ENCODE measurements around the gene CLSTN3. TPM values are rescaled to one million over a fixed set of nuclear protein-coding genes. Genes with fewer than 3 reads are reported as not detected.
"Not testable (repeated sequence)": the region's sequence is repeated elsewhere in the genome, so short reads cannot be mapped to it uniquely, and the experiment has no call there.

Gene CLSTN3
- total RNA-seq, 2 experiments from 2014 or later = 148 to 152 TPM

DNA sequence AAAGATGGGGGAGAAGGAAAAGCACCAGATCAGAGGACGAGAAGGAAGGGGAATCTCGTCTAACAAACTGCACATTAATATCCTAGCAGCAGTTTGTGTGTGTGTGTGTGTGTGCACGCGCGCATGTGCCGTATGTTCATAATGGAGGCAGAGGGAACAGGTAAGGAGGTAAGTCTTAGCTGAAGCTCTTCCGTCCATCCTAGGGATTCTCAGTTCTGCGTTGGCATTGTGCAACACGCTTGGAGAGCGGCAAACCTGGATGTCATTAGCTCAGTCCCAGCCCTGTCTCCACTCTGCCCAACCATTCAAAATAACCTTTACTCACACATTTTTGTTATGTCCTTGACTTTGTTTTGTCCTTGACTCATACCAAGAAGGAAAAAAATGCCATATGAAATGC is 36.3 kb upstream of the CLSTN3 start:
- ChIA-PET CTCF (interaction anchor here (0.7 to 5.0 kb wide), 7 partner anchors 14 to 168 kb away, joined by 3 to 35 read pairs (median 4); partner anchors contain the start of genes C1RL and LPCAT3), POLR2A (interaction anchor here (0.7 to 3.9 kb wide), 4 partner anchors 15 to 150 kb away, joined by 3 to 20 read pairs (median 3); partner anchors contain the start of genes C12orf57, C1RL and RNU7-1)
- DNase-seq = no peak
- Mint-ChIP-seq H3K36me3 (ENCODE audit: low read depth) (peaks cover 12% of the 10 kb centered on the region), H3K27ac (no peak overlapping the region), H3K4me1 (peaks cover 8% of the 10 kb centered on the region), H3K9me3 (no peaks in the 10 kb centered on the region), H3K27me3 (peaks cover 5% of the 10 kb centered on the region), H3K4me3 (no peak overlapping the region)

DNA sequence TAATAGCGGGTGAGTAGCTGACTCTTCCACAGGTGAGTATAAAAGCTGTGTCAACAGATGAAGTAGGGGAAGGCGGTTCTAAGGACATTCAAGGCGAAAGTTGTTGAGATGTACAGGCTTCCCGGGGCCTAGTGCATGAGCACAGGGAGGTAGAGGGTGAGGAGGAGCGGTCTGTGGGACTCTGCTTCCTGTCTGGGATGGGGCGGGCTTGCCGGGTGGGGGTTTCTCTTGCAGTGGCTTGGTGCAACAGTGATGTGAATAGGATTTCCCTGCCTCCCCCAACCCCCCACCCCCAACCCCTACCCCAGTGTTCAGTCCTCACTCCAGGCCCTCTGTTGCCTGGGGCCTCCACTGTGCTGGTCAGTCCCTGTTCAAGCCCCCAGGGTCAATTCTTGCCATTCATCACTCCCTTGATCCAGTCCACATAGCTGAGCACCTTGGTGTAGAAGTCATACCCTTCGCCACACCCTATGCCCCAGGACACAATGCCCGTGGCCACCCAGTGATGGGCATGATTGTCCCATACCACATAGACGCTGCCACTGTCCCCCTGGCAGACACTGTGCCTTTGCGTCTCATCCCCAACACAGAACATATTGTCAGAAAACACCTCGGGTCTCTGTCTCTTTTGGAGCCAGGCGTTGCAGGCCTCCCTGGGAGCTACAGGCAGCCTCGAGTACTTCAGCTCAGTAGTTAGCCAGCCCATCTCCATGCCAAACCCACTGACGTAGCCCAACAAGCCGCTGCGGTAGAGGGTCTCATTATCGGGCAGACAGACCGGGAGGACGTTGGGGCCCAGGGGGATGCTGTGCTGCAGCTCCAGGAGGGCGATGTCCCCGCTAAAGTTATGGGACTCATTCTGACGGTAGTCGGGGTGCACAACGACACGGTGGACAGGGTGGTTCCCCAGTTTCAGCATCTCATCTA is 33.9 kb upstream of the CLSTN3 start:
- Mint-ChIP-seq H3K27me3 (peaks cover 3% of the 10 kb centered on the region), H3K36me3 (ENCODE audit: low read depth) (peaks cover 20% of the 10 kb centered on the region), H3K4me1 (peaks cover 8% of the 10 kb centered on the region), H3K9me3 (no peaks in the 10 kb centered on the region), H3K27ac (no peak overlapping the region), H3K4me3 (no peak overlapping the region)
- CTCF ChIA-PET = interaction anchor here (1.5 to 5.0 kb wide), 2 partner anchors 12 to 17 kb away, joined by 5 to 35 read pairs; partner anchors contain the start of gene C1RL
- no peak for DNase-seq
- POLR2A ChIA-PET = interaction anchor here (1.3 to 1.4 kb wide), 3 partner anchors 12 to 228 kb away, joined by 3 to 5 read pairs (median 3); partner anchors contain the start of gene TPI1

DNA sequence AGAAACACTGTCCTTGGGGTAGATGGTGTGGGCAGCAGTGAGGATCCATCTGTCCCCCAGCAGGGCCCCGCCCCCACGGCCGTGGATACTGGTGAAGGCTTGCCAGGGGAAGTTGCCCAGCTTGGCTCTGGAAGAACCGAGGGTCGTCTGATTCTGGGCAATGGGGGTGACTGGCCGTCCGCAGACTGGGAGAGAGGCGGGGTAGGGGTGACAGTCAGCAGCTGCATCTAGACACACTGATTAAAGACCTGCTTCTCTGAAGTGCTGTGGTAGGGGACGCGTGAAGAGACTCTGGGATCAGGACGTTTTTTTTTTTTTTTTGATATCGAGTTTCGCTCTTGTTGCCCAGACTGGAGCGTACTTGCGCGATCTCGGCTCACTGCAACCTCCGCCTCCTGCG is 33.2 kb upstream of the CLSTN3 start:
- Mint-ChIP-seq H3K4me3 (no peak overlapping the region), H3K27me3 (peaks cover 3% of the 10 kb centered on the region), H3K36me3 (ENCODE audit: low read depth) (peaks cover 24% of the 10 kb centered on the region), H3K9me3 (no peaks in the 10 kb centered on the region), H3K4me1 (peaks cover 7% of the 10 kb centered on the region), H3K27ac (no peak overlapping the region)
- ChIA-PET CTCF (interaction anchor here (5.0 kb wide), 1 partner anchor 11 kb away, joined by 35 read pairs; the partner anchor contains the start of gene C1RL), POLR2A (interaction anchor here (0.7 kb wide), 1 partner anchor 224 kb away, joined by 4 read pairs; the partner anchor contains the start of gene SPSB2)
- DNase-seq = no peak

DNA sequence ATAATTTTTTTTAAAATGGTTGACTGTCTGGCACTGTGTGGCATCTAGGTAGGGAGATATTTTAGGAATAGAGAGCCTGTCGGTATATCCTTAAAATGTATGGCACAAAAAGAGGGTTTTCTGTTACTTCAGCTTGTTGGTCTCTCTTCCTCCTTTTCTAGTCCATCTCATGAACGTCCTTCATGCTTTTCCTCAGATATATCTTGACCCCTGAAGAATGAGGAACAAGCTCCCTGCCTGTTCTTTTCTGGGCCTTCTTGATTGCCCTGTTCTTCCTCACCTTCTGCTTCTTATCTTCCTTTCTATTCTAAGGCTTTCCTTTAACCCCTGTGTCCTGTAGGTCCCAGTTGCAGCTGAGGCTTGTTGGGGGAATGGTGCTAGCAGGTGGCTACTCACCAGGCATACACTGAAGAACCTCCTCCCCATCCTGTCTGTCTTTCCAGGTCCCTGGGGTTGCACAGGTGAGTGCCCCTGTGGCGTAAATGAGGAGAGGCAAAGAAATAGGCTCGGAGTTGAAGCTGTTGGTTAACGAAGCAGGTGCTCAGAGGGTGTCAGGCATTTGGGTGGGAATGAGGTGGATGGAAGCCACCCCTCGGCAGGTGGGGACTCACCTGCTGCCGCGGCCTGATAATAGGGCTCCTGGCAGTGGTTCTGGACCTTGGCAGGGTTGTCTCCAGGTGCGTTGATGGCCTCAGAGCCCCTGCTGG is 30.7 kb upstream of the CLSTN3 start:
- no peak overlapping the region for H3K4me3 Mint-ChIP-seq
- H3K27me3 Mint-ChIP-seq = no peaks in the 10 kb centered on the region
- CTCF ChIA-PET = interaction anchor here (0.8 to 1.5 kb wide), 4 partner anchors 9 to 127 kb away, joined by 3 to 5 read pairs (median 3); no protein-coding TSS in a partner anchor
- peaks cover 43% of the 10 kb centered on the region for H3K36me3 Mint-ChIP-seq (ENCODE audit: low read depth)
- H3K4me1 Mint-ChIP-seq = peaks cover 14% of the 10 kb centered on the region
- no peaks in the 10 kb centered on the region for H3K9me3 Mint-ChIP-seq
- H3K27ac Mint-ChIP-seq = no peak overlapping the region
- DNase-seq = no peak
- POLR2A ChIA-PET = interaction anchor here (1.4 kb wide), 1 partner anchor 135 kb away, joined by 3 read pairs; no protein-coding TSS in a partner anchor

DNA sequence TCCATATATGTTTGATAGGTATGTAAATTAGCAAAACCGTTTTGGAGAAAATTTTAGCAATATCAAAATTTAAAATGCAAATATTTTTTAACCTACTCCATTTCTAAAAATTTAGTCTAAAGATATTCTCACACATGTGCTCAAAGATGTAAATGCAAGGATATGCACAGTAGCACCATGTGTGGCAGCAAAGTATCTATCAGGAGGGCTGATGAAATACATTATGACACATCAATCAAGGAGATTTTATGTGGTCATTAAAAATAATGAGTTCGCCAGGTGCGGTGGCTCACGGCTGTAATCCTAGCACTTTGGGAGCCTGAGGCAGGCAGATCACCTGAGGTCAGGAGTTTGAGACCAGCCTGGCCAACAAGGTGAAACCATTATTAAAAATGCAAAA is 29.9 kb upstream of the CLSTN3 start:
- CTCF ChIA-PET = no interaction called here

DNA sequence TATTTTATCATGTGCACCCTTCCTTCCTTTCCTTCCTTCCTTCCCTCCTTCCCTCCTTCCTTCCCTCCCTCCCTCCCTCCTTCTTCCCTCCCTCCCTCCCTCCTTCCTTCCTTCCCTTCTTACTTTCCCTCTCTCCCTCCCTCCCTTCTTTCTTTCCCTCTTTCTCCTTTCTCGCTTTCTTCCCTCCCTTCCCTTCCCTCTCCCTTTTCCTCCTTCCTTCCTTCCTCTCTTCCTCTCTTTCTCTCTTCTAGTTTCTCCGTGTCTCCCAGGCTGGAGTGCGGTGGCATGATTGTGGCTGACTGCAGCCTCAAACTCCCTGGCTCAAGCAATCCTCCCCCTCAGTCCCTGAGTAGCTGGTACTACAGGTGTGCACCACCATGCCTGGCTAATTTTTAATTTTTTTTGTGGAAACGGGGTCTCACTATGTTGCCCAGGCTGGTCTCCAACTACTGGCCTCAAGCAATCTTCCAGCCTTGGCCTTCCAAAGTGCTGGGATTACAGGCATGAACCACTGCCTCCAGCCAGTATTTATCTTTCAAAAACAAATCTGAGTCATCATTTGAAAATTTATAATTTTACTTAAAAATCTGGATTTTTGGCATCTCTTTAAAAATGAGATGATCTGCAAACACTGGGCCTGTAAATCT is 29.0 kb upstream of the CLSTN3 start:
- peaks cover 8% of the 10 kb centered on the region for H3K9me3 Mint-ChIP-seq
- peaks cover 28% of the 10 kb centered on the region for H3K4me1 Mint-ChIP-seq
- peaks cover 58% of the 10 kb centered on the region for H3K36me3 Mint-ChIP-seq (ENCODE audit: low read depth)
- no peak for DNase-seq
- H3K4me3 Mint-ChIP-seq = no peak overlapping the region
- no peaks in the 10 kb centered on the region for H3K27me3 Mint-ChIP-seq
- POLR2A ChIA-PET = no interaction called here
- CTCF ChIA-PET = no interaction called here
- no peak overlapping the region for H3K27ac Mint-ChIP-seq

More for the DNA sequence above, 29.9 kb upstream of the CLSTN3 start:
- Mint-ChIP-seq H3K4me3 (no peak overlapping the region), H3K4me1 (peaks cover 19% of the 10 kb centered on the region), H3K27me3 (no peaks in the 10 kb centered on the region), H3K36me3 (ENCODE audit: low read depth) (peaks cover 48% of the 10 kb centered on the region), H3K27ac (no peak overlapping the region), H3K9me3 (no peaks in the 10 kb centered on the region)
- DNase-seq = no peak
- POLR2A ChIA-PET = interaction anchor here (1.4 kb wide), 1 partner anchor 136 kb away, joined by 3 read pairs; no protein-coding TSS in a partner anchor

DNA sequence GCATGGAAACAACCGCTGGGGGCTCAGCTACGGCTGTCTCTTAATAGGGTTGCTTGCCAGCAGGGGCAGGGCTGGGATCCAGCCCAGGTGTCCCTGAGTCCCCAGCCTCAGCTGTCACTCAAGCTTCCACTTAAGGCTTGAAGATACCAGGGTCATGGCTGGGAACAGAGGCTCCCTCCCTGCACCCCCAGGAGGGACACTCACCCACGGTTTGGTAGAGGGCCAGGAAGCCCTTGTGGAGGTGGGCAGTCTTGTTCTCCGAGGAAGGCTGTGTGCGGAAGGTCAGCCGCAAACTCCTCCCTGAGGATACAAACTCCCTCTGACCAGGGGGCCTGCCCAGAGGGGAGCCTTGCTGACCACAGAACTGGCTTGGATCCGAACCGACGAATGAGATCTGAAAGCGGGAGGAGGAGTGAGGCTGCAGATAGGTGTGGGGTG is 28.5 kb upstream of the CLSTN3 start:
- Mint-ChIP-seq H3K4me3 (no peak overlapping the region), H3K27me3 (no peaks in the 10 kb centered on the region), H3K4me1 (peaks cover 33% of the 10 kb centered on the region), H3K9me3 (peaks cover 13% of the 10 kb centered on the region), H3K27ac (no peak overlapping the region), H3K36me3 (ENCODE audit: low read depth) (peaks cover 63% of the 10 kb centered on the region)
- ChIA-PET POLR2A (no interaction called here), CTCF (no interaction called here)
- no peak for DNase-seq

DNA sequence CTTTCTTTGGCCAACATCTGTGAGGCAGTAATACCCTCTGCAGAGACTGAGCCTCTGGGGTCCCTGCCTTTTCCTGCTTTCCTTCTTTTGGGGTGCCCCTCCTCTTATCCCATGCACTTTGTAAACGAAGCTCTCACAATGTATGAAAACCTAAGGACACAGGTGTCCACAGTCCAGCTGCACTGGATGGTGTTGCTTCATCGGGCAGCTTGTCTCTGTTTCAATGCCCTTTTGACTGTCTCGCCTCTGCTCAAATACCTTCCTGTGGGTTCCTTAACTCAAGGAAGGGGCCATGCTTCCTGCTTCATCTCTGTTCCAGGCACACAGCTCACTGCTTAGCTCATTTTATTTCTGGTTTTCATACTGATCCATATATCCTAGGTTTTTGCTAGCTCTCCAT is 27.6 kb upstream of the CLSTN3 start:
- no peak for DNase-seq
- ChIA-PET POLR2A (interaction anchor here (0.9 to 1.2 kb wide), 2 partner anchors 10 to 84 kb away, joined by 3 read pairs; partner anchors contain the start of gene LPCAT3), CTCF (interaction anchor here (1.0 kb wide), 1 partner anchor 10 kb away, joined by 3 read pairs; no protein-coding TSS in a partner anchor)
- Mint-ChIP-seq H3K9me3 (peaks cover 14% of the 10 kb centered on the region), H3K27ac (no peak overlapping the region), H3K4me1 (peaks cover 38% of the 10 kb centered on the region), H3K4me3 (no peak overlapping the region), H3K27me3 (no peaks in the 10 kb centered on the region), H3K36me3 (ENCODE audit: low read depth) (peaks cover 65% of the 10 kb centered on the region)

DNA sequence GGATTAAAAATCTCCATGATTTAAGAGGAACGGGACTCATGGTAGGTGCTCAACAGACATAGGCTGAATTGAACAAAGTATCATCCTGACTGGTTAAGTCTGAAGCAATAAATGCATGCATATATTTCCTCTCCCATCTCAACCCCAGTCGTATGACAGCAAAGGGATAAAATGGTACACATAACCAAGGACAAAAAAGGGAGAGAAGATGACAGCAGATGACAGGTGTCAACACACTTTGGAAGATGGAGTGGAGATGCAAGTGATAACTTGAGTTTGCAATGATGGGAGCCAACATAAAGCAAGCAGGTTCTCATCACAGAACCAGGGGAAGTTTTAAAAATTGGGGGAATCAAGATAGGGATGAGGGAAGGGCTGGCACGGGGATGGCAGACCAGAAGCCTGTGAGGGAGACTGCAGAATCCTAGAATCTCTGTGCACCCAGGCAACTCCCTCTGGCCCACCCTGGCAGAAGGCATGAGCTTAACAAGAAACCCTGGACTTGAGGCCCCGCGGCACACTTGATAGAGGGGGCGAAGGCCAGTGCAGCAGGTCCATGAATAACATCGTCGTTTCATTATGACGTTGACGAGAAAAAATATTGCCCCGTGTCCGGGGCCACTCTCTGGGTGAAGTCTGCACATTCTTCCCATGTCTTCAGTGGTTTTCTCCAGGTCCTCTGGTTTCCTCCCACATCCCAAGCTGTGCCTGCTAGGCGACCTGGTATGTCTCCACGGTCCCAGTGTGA is 26.2 kb upstream of the CLSTN3 start:
- H3K9me3 Mint-ChIP-seq = peaks cover 14% of the 10 kb centered on the region
- H3K4me3 Mint-ChIP-seq = no peak overlapping the region
- H3K36me3 Mint-ChIP-seq (ENCODE audit: low read depth) = peaks cover 62% of the 10 kb centered on the region
- ChIA-PET CTCF (interaction anchor here (1.1 kb wide), 1 partner anchor 86 kb away, joined by 6 read pairs; the partner anchor contains the start of gene LPCAT3), POLR2A (no interaction called here)
- no peak for DNase-seq
- no peak overlapping the region for H3K27ac Mint-ChIP-seq
- H3K4me1 Mint-ChIP-seq = peaks cover 43% of the 10 kb centered on the region
- H3K27me3 Mint-ChIP-seq = no peaks in the 10 kb centered on the region

DNA sequence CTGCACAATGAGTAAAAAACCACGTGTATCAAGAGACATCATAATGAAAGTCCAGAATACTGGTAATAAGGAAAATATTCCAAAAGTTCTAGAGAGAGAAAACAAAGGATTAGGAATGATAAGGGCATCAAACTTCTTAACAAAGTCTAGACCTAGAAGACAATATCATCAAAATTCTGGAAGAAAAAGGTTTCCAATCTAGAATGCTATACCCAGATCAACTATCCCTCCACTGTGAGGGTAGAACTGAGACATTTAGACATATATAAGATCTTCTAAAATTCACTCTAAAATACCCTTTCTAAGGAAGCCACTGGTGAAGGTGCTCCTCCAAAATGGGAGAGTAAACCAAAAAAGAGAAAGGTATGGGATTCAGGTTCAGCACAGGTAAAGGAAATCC is 24.1 kb upstream of the CLSTN3 start:
- ChIA-PET CTCF (no interaction called here), POLR2A (interaction anchor here (1.1 to 3.6 kb wide), 3 partner anchors 88 to 162 kb away, joined by 4 to 31 read pairs (median 24); partner anchors contain the start of genes C12orf57, LPCAT3 and RNU7-1)
- H3K27me3 Mint-ChIP-seq = no peaks in the 10 kb centered on the region
- peaks cover 62% of the 10 kb centered on the region for H3K4me1 Mint-ChIP-seq
- H3K27ac Mint-ChIP-seq = no peak overlapping the region
- H3K4me3 Mint-ChIP-seq = no peak overlapping the region
- no peak for DNase-seq
- H3K9me3 Mint-ChIP-seq = peaks cover 14% of the 10 kb centered on the region
- peaks cover 64% of the 10 kb centered on the region for H3K36me3 Mint-ChIP-seq (ENCODE audit: low read depth)

DNA sequence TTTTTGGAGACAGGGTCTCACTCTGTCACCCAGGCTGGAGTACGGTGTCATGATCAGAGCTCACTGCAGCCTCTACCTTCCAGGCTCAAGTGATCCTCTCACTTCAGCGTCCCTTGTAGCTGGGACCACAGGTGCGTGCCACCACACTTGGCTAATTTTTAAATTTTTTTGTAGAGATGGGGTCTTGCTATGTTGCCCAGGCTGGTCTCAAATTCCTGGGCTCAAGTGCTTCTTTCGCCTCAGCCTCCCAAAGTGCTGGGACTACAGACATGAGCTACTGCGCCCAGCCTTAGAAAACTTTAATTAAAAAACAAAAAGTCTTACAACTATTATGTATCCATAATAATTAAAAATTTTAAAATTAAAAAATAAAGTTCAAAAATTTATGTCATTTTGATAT is 23.0 kb upstream of the CLSTN3 start:
- H3K27me3 Mint-ChIP-seq, DNase-seq: not testable (repeated sequence)
- Mint-ChIP-seq H3K27ac (peak overlapping the region; percentile 36), H3K4me1 (peaks cover 67% of the 10 kb centered on the region), H3K9me3 (peaks cover 14% of the 10 kb centered on the region), H3K36me3 (ENCODE audit: low read depth) (peaks cover 60% of the 10 kb centered on the region), H3K4me3 (peak overlapping the region; percentile 26)
- CTCF ChIA-PET = interaction anchor here (0.9 to 3.7 kb wide), 13 partner anchors 10 to 341 kb away, joined by 3 to 41 read pairs (median 6); partner anchors contain the start of genes C12orf57, C1R, LPCAT3 and RNU7-1
- POLR2A ChIA-PET = interaction anchor here (1.2 to 8.3 kb wide), 14 partner anchors 11 to 255 kb away, joined by 3 to 168 read pairs (median 12); partner anchors contain the start of genes C12orf57, CDCA3, CLSTN3 and LPCAT3

Data from activated CD4-positive, alpha-beta memory T cell treated with anti-CD3 and anti-CD28 coated beads, Interleukin-2, amount 10 ng/mL, durations not matched to agents 7 days and 5 days (primary cell).